HCT116 (cell line): ENCODE results near the gene OR2V2.

ENCODE experiments used
- CTCF ChIP-seq, 3 experiments: fragments of 200-600 bp in 1 of 3; sonication (generic) in 1 of 3; IDR thresholded peaks in 2 of 3; conservative IDR thresholded peaks in 1 of 3; 2 replicates each; pipeline ENCODE4 v1.5.1; 2012 to 2017; ENCODE audit warnings: low read depth in 2 of 3, low read length in 2 of 3, antibody characterized with exemption in 1 of 3, borderline replicate concordance in 1 of 3, control low read depth in 1 of 3, mild to moderate bottlenecking in 1 of 3, mixed read lengths in 1 of 3, mixed run types in 1 of 3, moderate library complexity in 1 of 3; ENCODE audit not compliant: insufficient read depth in 1 of 3
- ELF1 ChIP-seq: IDR thresholded peaks from 2 replicates; pipeline ENCODE4 v1.6.1; 2012; ENCODE audit warnings: low read depth, borderline replicate concordance
- EZH2 ChIP-seq: fragments of 200-600 bp; sonication (generic); IDR thresholded peaks from 2 replicates; pipeline ENCODE4 v1.6.1; 2017; ENCODE audit warnings: antibody characterized with exemption, mixed run types
- POLR2A ChIP-seq: IDR thresholded peaks from 2 replicates; pipeline ENCODE4 v1.7.0; 2011; ENCODE audit warnings: borderline replicate concordance; ENCODE audit not compliant: insufficient read depth, insufficient read length; ENCODE audit errors: extremely low read depth
- POLR2AphosphoS5 ChIP-seq: IDR thresholded peaks from 2 replicates; pipeline ENCODE4 v1.6.1; 2011; ENCODE audit warnings: mild to moderate bottlenecking, low read depth, low read length, moderate library complexity
- REST ChIP-seq: IDR thresholded peaks from 2 replicates; pipeline ENCODE4 v1.6.1; 2012; ENCODE audit warnings: low read depth
- SP1 ChIP-seq: IDR thresholded peaks from 2 replicates; pipeline ENCODE4 v1.6.1; 2012; ENCODE audit warnings: low read depth
- SRF ChIP-seq: IDR thresholded peaks from 2 replicates; pipeline ENCODE4 v1.6.1; 2012; ENCODE audit warnings: low read depth
- YY1 ChIP-seq: IDR thresholded peaks from 2 replicates; pipeline ENCODE4 v1.6.1; 2011; ENCODE audit warnings: low read length, low read depth, moderate library complexity, mild to moderate bottlenecking; ENCODE audit not compliant: insufficient replicate concordance; ENCODE audit errors: extremely low read depth
- ZBTB33 ChIP-seq: IDR thresholded peaks from 2 replicates; pipeline ENCODE4 v1.6.1; 2011; ENCODE audit warnings: mild to moderate bottlenecking, low read length, moderate library complexity; ENCODE audit not compliant: insufficient replicate concordance; ENCODE audit errors: extremely low read depth
- ZFX ChIP-seq: fragments of 450-650 bp; IDR thresholded peaks from 2 replicates; pipeline ENCODE4 v1.6.1; 2017

- no peak for TF ChIP-seq SRF
- no peak for TF ChIP-seq SP1
- TF ChIP-seq EZH2, result no peak
- TF ChIP-seq CTCF (IDR thresholded peaks at IDR 0.05 in 2 of 3, conservative IDR thresholded peaks at IDR 0.05 in 1 of 3; ENCODE audit: borderline replicate concordance in 1 of 3, insufficient read depth in 1 of 3, low read depth in 2 of 3, low read length in 2 of 3), result peak in 2 of 3 experiments; percentile 31 to 32; a peak in 3 of 6 replicates
- TF ChIP-seq POLR2A, result no peak
- TF ChIP-seq POLR2AphosphoS5, result no peak; the same call in 1 of the 2 replicates
- peak; percentile 51 for TF ChIP-seq ZBTB33
- no peak for TF ChIP-seq REST
- no peak for TF ChIP-seq YY1
- no peak for TF ChIP-seq ELF1
- TF ChIP-seq ZFX, result no peak
These were observed 40.3 kb downstream of the OR2V2 start for GRCh38 chr5:181187500-181188213.
